H9 (cell line): ENCODE measurements around the gene ANKRD52. TPM values are rescaled to one million over a fixed set of nuclear protein-coding genes. Genes with fewer than 3 reads are reported as not detected.

Experiments used
- DNase-seq: peaks from one replicate; pipeline ENCODE4 v3.0.0-alpha.2; 2017
- H2AFZ ChIP-seq: one replicate; pipeline ENCODE4 v1.6.1; 2013; ENCODE audit warnings: mild to moderate bottlenecking, low read length, control low read depth, moderate library complexity
- H2AK5ac ChIP-seq: 2 replicates; pipeline ENCODE4 v1.6.1; 2013; ENCODE audit warnings: low read length, control low read depth, mixed read lengths; ENCODE audit not compliant: insufficient read length
- H2BK120ac ChIP-seq: one replicate; pipeline ENCODE4 v1.6.1; 2013; ENCODE audit warnings: low read depth, mild to moderate bottlenecking, low read length, control low read depth, inconsistent platforms; ENCODE audit not compliant: poor library complexity, severe bottlenecking
- H2BK12ac ChIP-seq: 2 replicates; pipeline ENCODE4 v1.6.1; 2013; ENCODE audit warnings: low read length, control low read depth, mixed read lengths, low read depth; ENCODE audit not compliant: insufficient read length
- H2BK15ac ChIP-seq: 2 replicates; pipeline ENCODE4 v1.6.1; 2013; ENCODE audit warnings: low read depth, low read length, control low read depth
- H2BK20ac ChIP-seq: one replicate; pipeline ENCODE4 v1.6.1; 2013; ENCODE audit warnings: low read depth, mild to moderate bottlenecking, low read length, control low read depth, inconsistent platforms; ENCODE audit not compliant: poor library complexity, severe bottlenecking
- H2BK5ac ChIP-seq: 2 replicates; pipeline ENCODE4 v1.6.1; 2013; ENCODE audit warnings: low read length, control low read depth, mixed read lengths; ENCODE audit not compliant: insufficient read length
- H3K14ac ChIP-seq: 2 replicates; pipeline ENCODE4 v1.6.1; 2013; ENCODE audit warnings: low read length, control low read depth; ENCODE audit not compliant: insufficient read depth
- H3K18ac ChIP-seq: 2 replicates; pipeline ENCODE4 v1.6.1; 2013; ENCODE audit warnings: low read depth, mild to moderate bottlenecking, mixed read lengths, low read length, control low read depth; ENCODE audit not compliant: insufficient read length
- H3K23ac ChIP-seq: 2 replicates; pipeline ENCODE4 v1.6.1; 2013; ENCODE audit warnings: low read length, control low read depth, mixed read lengths, low read depth; ENCODE audit not compliant: insufficient read length
- H3K23me2 ChIP-seq: 2 replicates; pipeline ENCODE4 v1.6.1; 2013; ENCODE audit warnings: low read depth, mild to moderate bottlenecking, mixed read lengths, low read length, control low read depth; ENCODE audit not compliant: insufficient read length, poor library complexity, severe bottlenecking
- H3K27ac ChIP-seq: 2 replicates; pipeline ENCODE4 v1.5.1; 2013; ENCODE audit warnings: low read length, control low read depth, mixed read lengths, low read depth; ENCODE audit not compliant: insufficient read length
- H3K27me3 ChIP-seq: 2 replicates; pipeline ENCODE4 v1.6.1; 2013; ENCODE audit warnings: low read length, control low read depth, inconsistent platforms; ENCODE audit not compliant: insufficient read depth
- H3K4ac ChIP-seq: 2 replicates; pipeline ENCODE4 v1.6.1; 2013; ENCODE audit warnings: low read depth, mild to moderate bottlenecking, control low read depth, inconsistent platforms, low read length, moderate library complexity
- H3K4me1 ChIP-seq: 2 replicates; pipeline ENCODE4 v1.6.1; 2013; ENCODE audit warnings: low read length, control low read depth, inconsistent platforms; ENCODE audit not compliant: insufficient read depth
- H3K4me2 ChIP-seq: 2 replicates; pipeline ENCODE4 v1.6.1; 2013; ENCODE audit warnings: low read length, control low read depth, mixed read lengths; ENCODE audit not compliant: insufficient read length, insufficient read depth
- H3K56ac ChIP-seq: 2 replicates; pipeline ENCODE4 v1.6.1; 2013; ENCODE audit warnings: low read depth, mild to moderate bottlenecking, mixed read lengths, low read length, control low read depth; ENCODE audit not compliant: insufficient read length
- H3K79me1 ChIP-seq: 2 replicates; pipeline ENCODE4 v1.6.1; 2013; ENCODE audit warnings: low read depth, mild to moderate bottlenecking, moderate library complexity, low read length, control low read depth, inconsistent platforms; ENCODE audit not compliant: insufficient read depth, poor library complexity, severe bottlenecking
- H3K79me2 ChIP-seq: 2 replicates; pipeline ENCODE4 v1.6.1; 2013; ENCODE audit warnings: low read length, control low read depth, inconsistent platforms; ENCODE audit not compliant: insufficient read depth
- H3K9ac ChIP-seq: 2 replicates; pipeline ENCODE4 v1.6.1; 2013; ENCODE audit warnings: low read length, control low read depth, mixed read lengths; ENCODE audit not compliant: insufficient read length; ENCODE audit errors: extremely low read depth
- H3K9me3 ChIP-seq: one replicate; pipeline ENCODE4 v1.6.1; 2013; ENCODE audit warnings: low read depth, low read length, inconsistent platforms; ENCODE audit not compliant: control insufficient read depth
- H3T11ph ChIP-seq: one replicate; pipeline ENCODE4 v1.6.1; 2013; ENCODE audit warnings: mild to moderate bottlenecking, low read length, control low read depth, inconsistent platforms
- H4K20me1 ChIP-seq: one replicate; pipeline ENCODE4 v1.6.1; 2013; ENCODE audit not compliant: control insufficient read depth, insufficient read length, insufficient read depth
- H4K5ac ChIP-seq: 2 replicates; pipeline ENCODE4 v1.6.1; 2013; ENCODE audit warnings: low read depth, mild to moderate bottlenecking, mixed read lengths, low read length, control low read depth; ENCODE audit not compliant: insufficient read length
- H4K8ac ChIP-seq: replicated peaks from 2 replicates; pipeline ENCODE4 v1.6.1; 2013; ENCODE audit warnings: low read length, control low read depth, mixed read lengths, low read depth; ENCODE audit not compliant: insufficient read length
- H4K91ac ChIP-seq: 2 replicates; pipeline ENCODE4 v1.6.1; 2013; ENCODE audit warnings: low read depth, mild to moderate bottlenecking, moderate library complexity, mixed read lengths, low read length, control low read depth; ENCODE audit not compliant: insufficient read length
- H3K27ac Mint-ChIP-seq, 3 experiments: 2 replicates in 2 of 3; 3 replicates in 1 of 3; pipeline ENCODE4 v1.8.0; 2020 to 2021; ENCODE audit warnings: mixed read lengths in 3 of 3, mild to moderate bottlenecking in 1 of 3, moderate library complexity in 1 of 3
- H3K27me3 Mint-ChIP-seq: 2 replicates; pipeline ENCODE4 v1.8.0; 2021; ENCODE audit warnings: low read depth, mild to moderate bottlenecking, moderate library complexity, mixed read lengths
- H3K36me3 Mint-ChIP-seq, 3 experiments: 2 replicates in 2 of 3; 3 replicates in 1 of 3; pipeline ENCODE4 v1.8.0; 2020 to 2021; ENCODE audit warnings: low read depth in 3 of 3, mixed read lengths in 3 of 3; ENCODE audit not compliant: insufficient read depth in 1 of 3
- H3K4me1 Mint-ChIP-seq, 2 experiments: 2 replicates each; pipeline ENCODE4 v1.8.0; 2020; ENCODE audit warnings: mixed read lengths in 2 of 2
- H3K4me3 Mint-ChIP-seq, 2 experiments: 2 replicates in 1 of 2; 3 replicates in 1 of 2; pipeline ENCODE4 v1.8.0; 2020 to 2021; ENCODE audit warnings: mild to moderate bottlenecking in 2 of 2, mixed read lengths in 2 of 2, moderate library complexity in 1 of 2
- H3K9me3 Mint-ChIP-seq, 2 experiments: 2 replicates in 1 of 2; 3 replicates in 1 of 2; pipeline ENCODE4 v1.8.0; 2020; ENCODE audit warnings: mild to moderate bottlenecking in 2 of 2, mixed read lengths in 2 of 2, moderate library complexity in 1 of 2
- WGBS: extraction: QIAGEN DNeasy Blood & Tissue Kit; methylation state at CpG from one replicate; pipeline ENCODE4 v1.1.7; 2013; ENCODE audit warnings: missing lambda C conversion rate, low lambda C conversion rate, mixed read lengths; ENCODE audit not compliant: insufficient read length; ENCODE audit errors: extremely low coverage; 5-methylcytosine and 5-hydroxymethylcytosine counted together
- total RNA-seq: library from RNA; stranded (reverse); gene quantifications from 2 replicates; pipeline ENCODE4 v1.2.1, GENCODE V29; 2021
- TF ChIP-seq, protein P1 (sequence below): fragments of 200-600 bp; sonication (generic); conservative IDR thresholded peaks from 3 replicates; pipeline ENCODE4 v1.8.0; 2021; ENCODE audit warnings: antibody characterized with exemption, mild to moderate bottlenecking

Gene ANKRD52
- total RNA-seq, 1 experiment from 2014 or later = 33.4 TPM

DNA sequence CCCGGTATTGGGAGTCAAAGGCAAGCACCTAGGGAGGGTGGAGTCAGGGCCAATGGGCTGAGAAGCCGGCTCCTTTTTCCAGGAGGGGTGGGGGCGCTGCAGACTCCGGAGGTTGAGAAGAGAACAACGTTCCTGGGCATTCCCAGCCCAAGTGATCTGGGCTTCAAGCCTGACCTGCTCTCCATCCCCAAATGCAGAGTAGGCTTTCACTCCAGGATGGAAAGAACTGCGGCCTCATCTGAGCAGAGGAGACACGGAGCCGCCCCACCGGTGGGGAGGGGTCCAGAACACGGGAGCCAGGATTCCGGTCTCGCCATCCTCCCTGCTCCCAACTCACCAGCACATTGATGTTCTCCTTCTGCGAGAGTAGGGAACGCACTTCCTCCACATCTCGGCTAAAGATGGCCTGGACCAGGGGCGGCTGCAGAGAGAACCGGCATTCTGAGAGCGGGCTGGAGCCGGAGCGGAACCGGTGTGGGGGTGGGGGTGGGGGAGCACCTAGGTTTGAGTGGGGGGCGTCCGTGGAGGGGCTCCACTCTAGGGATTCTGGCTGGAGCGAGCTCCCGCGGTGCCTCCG lies 605 bp downstream of the ANKRD52 start:
- Mint-ChIP-seq H3K36me3 (peaks cover 29 to 41% (median 41%) of the 10 kb centered on the region in 3 experiments; a peak in 6 of 7 replicates), H3K27me3 (peaks cover 2% of the 10 kb centered on the region; the same call in 1 of the 2 replicates), H3K27ac (peak overlapping the region; percentile 76 to 92 (median 82); a peak in 6 of 7 replicates), H3K9me3 (no peaks in the 10 kb centered on the region; a peak in 1 of 5 replicates), H3K4me3 (peak overlapping the region; percentile 93 to 97), H3K4me1 (peaks cover 20% of the 10 kb centered on the region in 2 experiments)
- TF ChIP-seq, protein P1, sequence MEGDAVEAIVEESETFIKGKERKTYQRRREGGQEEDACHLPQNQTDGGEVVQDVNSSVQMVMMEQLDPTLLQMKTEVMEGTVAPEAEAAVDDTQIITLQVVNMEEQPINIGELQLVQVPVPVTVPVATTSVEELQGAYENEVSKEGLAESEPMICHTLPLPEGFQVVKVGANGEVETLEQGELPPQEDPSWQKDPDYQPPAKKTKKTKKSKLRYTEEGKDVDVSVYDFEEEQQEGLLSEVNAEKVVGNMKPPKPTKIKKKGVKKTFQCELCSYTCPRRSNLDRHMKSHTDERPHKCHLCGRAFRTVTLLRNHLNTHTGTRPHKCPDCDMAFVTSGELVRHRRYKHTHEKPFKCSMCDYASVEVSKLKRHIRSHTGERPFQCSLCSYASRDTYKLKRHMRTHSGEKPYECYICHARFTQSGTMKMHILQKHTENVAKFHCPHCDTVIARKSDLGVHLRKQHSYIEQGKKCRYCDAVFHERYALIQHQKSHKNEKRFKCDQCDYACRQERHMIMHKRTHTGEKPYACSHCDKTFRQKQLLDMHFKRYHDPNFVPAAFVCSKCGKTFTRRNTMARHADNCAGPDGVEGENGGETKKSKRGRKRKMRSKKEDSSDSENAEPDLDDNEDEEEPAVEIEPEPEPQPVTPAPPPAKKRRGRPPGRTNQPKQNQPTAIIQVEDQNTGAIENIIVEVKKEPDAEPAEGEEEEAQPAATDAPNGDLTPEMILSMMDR = no peak
- Histone ChIP-seq H2BK15ac (no peak overlapping the region), H2BK5ac (no peak overlapping the region), H3K27ac (no peak overlapping the region), H3K56ac (no peak overlapping the region), H4K91ac (no peak overlapping the region), H3K4me2 (peak overlapping the region; percentile 93), H4K8ac (no peak overlapping the region), H3K9me3 (no peaks in the 10 kb centered on the region), H3K23ac (no peak overlapping the region), H3K79me1 (no peaks in the 10 kb centered on the region), H2BK120ac (no peak overlapping the region), H3K18ac (no peak overlapping the region), H3K27me3 (no peaks in the 10 kb centered on the region), H3K9ac (peak overlapping the region; percentile 73), H3K79me2 (no peaks in the 10 kb centered on the region), H2BK12ac (no peak overlapping the region), H4K5ac (no peak overlapping the region), H3T11ph (no peak overlapping the region), H3K14ac (0 out of 2 replicates have a peak overlapping the region, but pooled peaks have one; percentile 71), H2BK20ac (no peak overlapping the region), H2AK5ac (no peak overlapping the region), H3K4me1 (no peaks in the 10 kb centered on the region), H3K4ac (no peak overlapping the region), H4K20me1 (no peaks in the 10 kb centered on the region), H2AFZ (no peak overlapping the region), H3K23me2 (no peaks in the 10 kb centered on the region)
- DNase-seq = peak; percentile 86
- no CpG with 5 or more reads among the region's 27 CpGs for WGBS
